ENCODE results near the gene CTF1.
A peak's percentile ranks its signal among the peaks of the same experiment; 100 is the strongest.
"Not testable (repeated sequence)": the region's sequence is repeated elsewhere in the genome, so short reads cannot be mapped to it uniquely, and the experiment has no call there.

CTF1 gene

DNA sequence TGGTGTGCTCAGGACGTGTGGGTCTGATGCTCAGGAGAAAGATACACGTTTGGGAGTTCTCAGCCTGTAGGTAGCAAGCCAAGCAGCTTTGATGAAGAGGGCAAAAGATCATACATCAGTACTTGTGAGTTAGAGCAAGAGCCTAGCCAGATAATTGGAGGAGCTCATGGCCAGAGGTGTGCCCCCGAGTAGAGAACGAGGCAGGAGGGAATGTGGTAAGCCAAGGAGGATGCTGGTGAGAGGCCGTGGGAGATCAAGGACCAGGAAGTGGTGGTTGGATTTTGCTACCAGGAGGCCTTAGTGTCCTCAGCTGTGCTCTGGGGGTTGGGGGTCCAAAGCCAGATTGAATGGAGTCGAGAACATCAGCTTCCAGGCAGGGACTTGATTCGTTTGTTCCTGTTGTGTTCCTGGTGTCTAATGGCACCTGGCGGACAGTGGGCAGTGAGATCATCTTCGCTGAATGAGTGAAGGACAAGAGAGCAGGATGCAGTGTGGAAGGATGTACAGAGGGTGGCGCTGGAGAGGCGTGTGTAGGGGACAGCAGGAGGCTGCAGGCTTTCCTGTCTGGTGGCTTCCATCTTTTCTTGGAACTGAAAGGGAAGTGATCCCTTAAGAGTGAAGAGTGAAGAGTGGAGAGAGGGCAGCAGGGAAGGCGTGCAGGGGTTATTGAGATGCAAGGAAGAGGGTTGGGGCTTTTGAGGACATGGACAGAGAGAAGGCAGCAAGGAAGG is 38.6 kb downstream of the CTF1 start:
- no peaks in the 10 kb centered on the region for H3K27me3 ChIP-seq (ENCODE audit: control insufficient read depth, low read length)
- H3K79me2 ChIP-seq (ENCODE audit: control insufficient read depth, low read length), result no peaks in the 10 kb centered on the region
- H3K36me3 ChIP-seq (ENCODE audit: control insufficient read depth, low read length), result peaks cover 36% of the 10 kb centered on the region
- no peak overlapping the region for H3K4me3 ChIP-seq (ENCODE audit: low read length)
- H3K9me3 ChIP-seq (ENCODE audit: control insufficient read depth, insufficient read depth, low read length), result no peaks in the 10 kb centered on the region
- H3F3A ChIP-seq (ENCODE audit: control insufficient read depth, insufficient read depth), result no peaks in the 10 kb centered on the region
- H3K9me2 ChIP-seq (replicated peaks; ENCODE audit: control insufficient read depth, low read length), result no peaks in the 10 kb centered on the region
- no peak overlapping the region for H3K27ac ChIP-seq (ENCODE audit: low read depth, low read length)
- H3K4me2 ChIP-seq (ENCODE audit: low read length), result no peak overlapping the region
- H3K4me1 ChIP-seq (ENCODE audit: control insufficient read depth, low read length), result peaks cover 8% of the 10 kb centered on the region
- TF ChIP-seq, protein P1, sequence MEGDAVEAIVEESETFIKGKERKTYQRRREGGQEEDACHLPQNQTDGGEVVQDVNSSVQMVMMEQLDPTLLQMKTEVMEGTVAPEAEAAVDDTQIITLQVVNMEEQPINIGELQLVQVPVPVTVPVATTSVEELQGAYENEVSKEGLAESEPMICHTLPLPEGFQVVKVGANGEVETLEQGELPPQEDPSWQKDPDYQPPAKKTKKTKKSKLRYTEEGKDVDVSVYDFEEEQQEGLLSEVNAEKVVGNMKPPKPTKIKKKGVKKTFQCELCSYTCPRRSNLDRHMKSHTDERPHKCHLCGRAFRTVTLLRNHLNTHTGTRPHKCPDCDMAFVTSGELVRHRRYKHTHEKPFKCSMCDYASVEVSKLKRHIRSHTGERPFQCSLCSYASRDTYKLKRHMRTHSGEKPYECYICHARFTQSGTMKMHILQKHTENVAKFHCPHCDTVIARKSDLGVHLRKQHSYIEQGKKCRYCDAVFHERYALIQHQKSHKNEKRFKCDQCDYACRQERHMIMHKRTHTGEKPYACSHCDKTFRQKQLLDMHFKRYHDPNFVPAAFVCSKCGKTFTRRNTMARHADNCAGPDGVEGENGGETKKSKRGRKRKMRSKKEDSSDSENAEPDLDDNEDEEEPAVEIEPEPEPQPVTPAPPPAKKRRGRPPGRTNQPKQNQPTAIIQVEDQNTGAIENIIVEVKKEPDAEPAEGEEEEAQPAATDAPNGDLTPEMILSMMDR (IDR thresholded peaks at IDR 0.05; ENCODE audit: low read depth, low read length, poor library complexity, severe bottlenecking), result peak; percentile 83
- TF ChIP-seq EZH2phosphoT487 (IDR thresholded peaks at IDR 0.05; ENCODE audit: borderline replicate concordance, low read length), result no peak
- H4K20me1 ChIP-seq (ENCODE audit: control insufficient read depth, insufficient read depth, low read depth, low read length), result no peaks in the 10 kb centered on the region

DNA sequence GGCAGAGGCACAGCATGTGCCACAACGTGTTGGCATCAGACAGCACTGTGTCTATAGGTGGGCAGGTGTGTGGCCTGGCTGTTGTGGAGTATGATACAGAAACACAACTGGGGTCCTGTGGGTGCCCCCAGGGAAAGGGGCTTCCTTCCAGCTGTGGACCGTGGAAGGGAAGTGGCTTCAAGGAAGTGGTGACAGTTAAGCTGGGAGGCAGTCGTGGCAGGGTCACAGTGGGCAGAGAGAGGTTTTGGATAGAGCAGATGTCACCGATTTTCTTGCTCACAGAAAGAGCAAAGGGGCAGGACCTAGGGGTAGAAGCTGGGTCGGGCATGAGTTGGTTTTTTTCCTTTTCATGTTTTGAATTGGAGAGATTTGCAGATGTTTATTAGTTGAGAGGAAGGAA is 41.3 kb downstream of the CTF1 start:
- H3K9me3 ChIP-seq (ENCODE audit: control insufficient read depth, insufficient read depth, low read length), result no peaks in the 10 kb centered on the region

DNA sequence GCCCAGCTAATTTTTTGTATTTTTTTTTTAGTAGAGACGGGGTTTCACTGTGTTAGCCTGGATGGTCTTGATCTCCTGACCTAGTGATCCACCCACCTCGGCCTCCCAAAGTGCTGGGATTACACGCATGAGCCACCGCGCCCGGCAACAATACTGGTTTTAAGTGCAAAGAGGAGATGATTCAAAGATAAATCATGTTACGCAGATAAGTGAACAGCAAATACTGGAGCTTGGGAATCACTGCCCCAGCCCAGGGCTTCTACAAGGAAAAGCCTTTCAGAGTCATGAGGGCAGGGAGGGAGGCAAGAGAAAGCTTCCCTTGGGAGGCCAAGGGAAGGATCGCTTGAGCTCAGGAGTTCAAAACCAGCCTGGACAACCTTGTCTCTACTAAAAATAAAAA is 43.2 kb downstream of the CTF1 start:
- not testable (repeated sequence) for H3K9me2 ChIP-seq (replicated peaks; ENCODE audit: control insufficient read depth, low read length); H3F3A ChIP-seq (ENCODE audit: control insufficient read depth, insufficient read depth); H4K20me1 ChIP-seq (ENCODE audit: control insufficient read depth, insufficient read depth, low read depth, low read length); H3K79me2 ChIP-seq (ENCODE audit: control insufficient read depth, low read length); H3K27ac ChIP-seq (ENCODE audit: low read depth, low read length); H3K4me3 ChIP-seq (ENCODE audit: low read length); H3K27me3 ChIP-seq (ENCODE audit: control insufficient read depth, low read length); H3K9me3 ChIP-seq (ENCODE audit: control insufficient read depth, insufficient read depth, low read length); H3K4me2 ChIP-seq (ENCODE audit: low read length)
- peaks cover 19% of the 10 kb centered on the region for H3K4me1 ChIP-seq (ENCODE audit: control insufficient read depth, low read length)
- peaks cover 38% of the 10 kb centered on the region for H3K36me3 ChIP-seq (ENCODE audit: control insufficient read depth, low read length)

More for the DNA sequence above, 41.3 kb downstream of the CTF1 start:
- Histone ChIP-seq H3K27ac (ENCODE audit: low read depth, low read length) (no peak overlapping the region), H3F3A (ENCODE audit: control insufficient read depth, insufficient read depth) (no peaks in the 10 kb centered on the region), H3K36me3 (ENCODE audit: control insufficient read depth, low read length) (peaks cover 26% of the 10 kb centered on the region), H3K79me2 (ENCODE audit: control insufficient read depth, low read length) (no peaks in the 10 kb centered on the region), H3K4me2 (ENCODE audit: low read length) (no peak overlapping the region), H3K4me3 (ENCODE audit: low read length) (no peak overlapping the region), H3K27me3 (ENCODE audit: control insufficient read depth, low read length) (no peaks in the 10 kb centered on the region), H3K9me2 (replicated peaks; ENCODE audit: control insufficient read depth, low read length) (no peaks in the 10 kb centered on the region), H3K4me1 (ENCODE audit: control insufficient read depth, low read length) (peaks cover 19% of the 10 kb centered on the region), H4K20me1 (ENCODE audit: control insufficient read depth, insufficient read depth, low read depth, low read length) (no peaks in the 10 kb centered on the region)
- TF ChIP-seq, protein P1 (IDR thresholded peaks at IDR 0.05; ENCODE audit: low read depth, low read length, poor library complexity, severe bottlenecking), result no peak
- no peak for TF ChIP-seq EZH2phosphoT487 (IDR thresholded peaks at IDR 0.05; ENCODE audit: borderline replicate concordance, low read length)

DNA sequence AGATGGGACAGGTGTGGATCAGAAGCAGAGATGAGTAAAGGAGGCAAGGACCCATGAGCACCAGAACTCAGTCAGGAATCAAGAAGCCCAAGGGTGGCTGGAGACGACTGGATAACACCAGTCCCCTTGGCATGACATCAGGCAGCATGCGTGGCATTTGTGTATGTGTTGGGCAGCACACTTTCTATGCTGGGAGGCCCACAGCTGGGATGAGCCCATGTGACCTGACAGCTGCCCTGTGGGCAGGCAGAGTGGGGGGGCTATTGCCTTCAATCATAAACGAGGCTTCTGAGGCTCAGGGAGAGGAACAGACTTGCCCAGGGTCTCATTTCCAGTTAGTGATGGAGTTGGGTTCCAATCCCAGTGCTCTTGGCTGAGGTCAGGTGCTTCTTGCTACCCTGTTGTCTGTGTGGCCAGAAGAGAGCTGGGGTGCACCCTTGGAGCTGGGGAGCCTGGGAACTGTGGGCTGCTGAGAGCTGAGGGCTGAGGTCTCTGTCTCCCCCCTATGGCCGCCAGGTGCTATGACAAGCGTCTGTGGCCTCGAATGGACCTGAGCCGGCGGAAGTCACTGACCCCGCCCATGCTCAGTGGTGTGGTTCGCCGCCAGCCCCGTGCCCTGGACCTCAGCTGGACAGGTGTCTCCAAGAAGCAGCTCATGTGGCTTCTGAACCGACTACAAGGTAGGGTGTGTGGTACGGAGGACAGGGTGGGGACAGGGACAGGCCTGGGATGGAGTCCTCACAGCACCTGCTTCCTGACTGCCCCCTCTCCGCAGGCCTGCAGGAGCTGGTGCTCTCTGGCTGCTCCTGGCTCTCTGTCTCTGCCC is 45.4 kb downstream of the CTF1 start:
- H3K4me1 ChIP-seq (ENCODE audit: control insufficient read depth, low read length), result peaks cover 19% of the 10 kb centered on the region
- no peaks in the 10 kb centered on the region for H3K9me2 ChIP-seq (replicated peaks; ENCODE audit: control insufficient read depth, low read length)
- no peak for TF ChIP-seq EZH2phosphoT487 (IDR thresholded peaks at IDR 0.05; ENCODE audit: borderline replicate concordance, low read length)
- TF ChIP-seq, protein P1 (IDR thresholded peaks at IDR 0.05; ENCODE audit: low read depth, low read length, poor library complexity, severe bottlenecking), result peak; percentile 96
- no peaks in the 10 kb centered on the region for H3K79me2 ChIP-seq (ENCODE audit: control insufficient read depth, low read length)
- H3K9me3 ChIP-seq (ENCODE audit: control insufficient read depth, insufficient read depth, low read length), result no peaks in the 10 kb centered on the region
- H3K27me3 ChIP-seq (ENCODE audit: control insufficient read depth, low read length), result no peaks in the 10 kb centered on the region
- H3F3A ChIP-seq (ENCODE audit: control insufficient read depth, insufficient read depth), result peaks cover 11% of the 10 kb centered on the region
- no peak overlapping the region for H3K27ac ChIP-seq (ENCODE audit: low read depth, low read length)
- H4K20me1 ChIP-seq (ENCODE audit: control insufficient read depth, insufficient read depth, low read depth, low read length), result no peaks in the 10 kb centered on the region; the same call in 1 of the 2 replicates
- H3K4me3 ChIP-seq (ENCODE audit: low read length), result peak overlapping the region; percentile 21; the same call in 1 of the 2 replicates
- H3K36me3 ChIP-seq (ENCODE audit: control insufficient read depth, low read length), result peaks cover 39% of the 10 kb centered on the region
- H3K4me2 ChIP-seq (ENCODE audit: low read length), result peak overlapping the region; percentile 48

All from DOHH2 (cell line).